ENCODE results near the gene FAM221B. TPM values are rescaled to one million over a fixed set of nuclear protein-coding genes. Genes with fewer than 3 reads are reported as not detected.

FAM221B gene
- polyA plus RNA-seq, 4 donors = 0.09 TPM; not detected in 3

- FAIRE-seq = no peak
Observed at GRCh38 chr9:35854091-35854762, 25.7 kb upstream of the FAM221B start.

GRCh38 chr9:35852876-35853865 lies 24.6 kb upstream of the FAM221B start:
- Histone ChIP-seq H3K4me1 (ENCODE audit: control insufficient read depth in 3 of 3, insufficient read depth in 2 of 3, low read depth in 1 of 3, low read length in 2 of 3) (no peaks in the 10 kb centered on the region), H3K9me3 (ENCODE audit: control insufficient read depth in 2 of 2, insufficient read depth in 1 of 2, low read depth in 1 of 2, low read length in 1 of 2) (no peaks in the 10 kb centered on the region), H3K36me3 (ENCODE audit: control insufficient read depth in 3 of 3, insufficient read depth in 2 of 3, low read depth in 1 of 3, low read length in 3 of 3) (peaks cover 0 to 33% (median 0%) of the 10 kb centered on the region in 3 donors), H3K27me3 (ENCODE audit: control insufficient read depth in 3 of 3, insufficient read depth in 3 of 3, low read length in 3 of 3) (no peaks in the 10 kb centered on the region), H3K27ac (ENCODE audit: low read depth in 1 of 3, low read length in 2 of 3) (no peak overlapping the region), H3K4me3 (ENCODE audit: low read depth in 1 of 3, low read length in 3 of 3) (no peak overlapping the region)
- FAIRE-seq (no peak), DNase-seq (no peak)
- WGBS, 3 donors = 86 to 95% (median 89%) methylated on average over 25 of the region's 25 CpGs

More at GRCh38 chr9:35854091-35854762, 25.7 kb upstream of the FAM221B start:
- Histone ChIP-seq H3K4me1 (ENCODE audit: control insufficient read depth in 3 of 3, insufficient read depth in 2 of 3, low read depth in 1 of 3, low read length in 2 of 3) (no peaks in the 10 kb centered on the region), H3K27ac (ENCODE audit: low read depth in 1 of 3, low read length in 2 of 3) (no peak overlapping the region), H3K4me3 (ENCODE audit: low read depth in 1 of 3, low read length in 3 of 3) (no peak overlapping the region), H3K27me3 (ENCODE audit: control insufficient read depth in 3 of 3, insufficient read depth in 3 of 3, low read length in 3 of 3) (no peaks in the 10 kb centered on the region), H3K36me3 (ENCODE audit: control insufficient read depth in 3 of 3, insufficient read depth in 2 of 3, low read depth in 1 of 3, low read length in 3 of 3) (peaks cover 0 to 28% (median 0%) of the 10 kb centered on the region in 3 donors), H3K9me3 (ENCODE audit: control insufficient read depth in 2 of 2, insufficient read depth in 1 of 2, low read depth in 1 of 2, low read length in 1 of 2) (no peaks in the 10 kb centered on the region)
- WGBS, 3 donors = 82 to 90% (median 88%) methylated on average over 7 of the region's 7 CpGs
- no peak for DNase-seq

GRCh38 chr9:35852267-35852815 lies 23.8 kb upstream of the FAM221B start:
- 77 to 91% (median 80%) methylated on average over 2 of the region's 2 CpGs for WGBS, 3 donors
- Histone ChIP-seq H3K4me3 (ENCODE audit: low read depth in 1 of 3, low read length in 3 of 3) (no peak overlapping the region), H3K36me3 (ENCODE audit: control insufficient read depth in 3 of 3, insufficient read depth in 2 of 3, low read depth in 1 of 3, low read length in 3 of 3) (peaks cover 0 to 39% (median 0%) of the 10 kb centered on the region in 3 donors), H3K27me3 (ENCODE audit: control insufficient read depth in 3 of 3, insufficient read depth in 3 of 3, low read length in 3 of 3) (no peaks in the 10 kb centered on the region), H3K9me3 (ENCODE audit: control insufficient read depth in 2 of 2, insufficient read depth in 1 of 2, low read depth in 1 of 2, low read length in 1 of 2) (no peaks in the 10 kb centered on the region), H3K27ac (ENCODE audit: low read depth in 1 of 3, low read length in 2 of 3) (no peak overlapping the region), H3K4me1 (ENCODE audit: control insufficient read depth in 3 of 3, insufficient read depth in 2 of 3, low read depth in 1 of 3, low read length in 2 of 3) (no peaks in the 10 kb centered on the region)
- no peak for FAIRE-seq
- DNase-seq = no peak

- H3K27ac ChIP-seq (ENCODE audit: low read depth in 1 of 3, low read length in 2 of 3) = peak overlapping the region in 1 of 3 donors; percentile 65
- no peak for DNase-seq
- peaks cover 0 to 9% (median 8%) of the 10 kb centered on the region in 3 donors for H3K4me1 ChIP-seq (ENCODE audit: control insufficient read depth in 3 of 3, insufficient read depth in 2 of 3, low read depth in 1 of 3, low read length in 2 of 3)
- H3K9me3 ChIP-seq (ENCODE audit: control insufficient read depth in 2 of 2, insufficient read depth in 1 of 2, low read depth in 1 of 2, low read length in 1 of 2) = no peaks in the 10 kb centered on the region
- H3K4me3 ChIP-seq (ENCODE audit: low read depth in 1 of 3, low read length in 3 of 3) = no peak overlapping the region
- 69 to 76% (median 73%) methylated on average over 4 of the region's 4 CpGs for WGBS, 3 donors
- H3K27me3 ChIP-seq (ENCODE audit: control insufficient read depth in 3 of 3, insufficient read depth in 3 of 3, low read length in 3 of 3) = no peaks in the 10 kb centered on the region
- no peak for FAIRE-seq
- peaks cover 0 to 47% (median 0%) of the 10 kb centered on the region in 3 donors for H3K36me3 ChIP-seq (ENCODE audit: control insufficient read depth in 3 of 3, insufficient read depth in 2 of 3, low read depth in 1 of 3, low read length in 3 of 3)
Observed at GRCh38 chr9:35847792-35848572, 19.4 kb upstream of the FAM221B start.

GRCh38 chr9:35845824-35846771 lies 17.6 kb upstream of the FAM221B start:
- Histone ChIP-seq H3K4me1 (ENCODE audit: control insufficient read depth in 3 of 3, insufficient read depth in 2 of 3, low read depth in 1 of 3, low read length in 2 of 3) (peaks cover 0 to 9% (median 8%) of the 10 kb centered on the region in 3 donors), H3K9me3 (ENCODE audit: control insufficient read depth in 2 of 2, insufficient read depth in 1 of 2, low read depth in 1 of 2, low read length in 1 of 2) (no peaks in the 10 kb centered on the region), H3K36me3 (ENCODE audit: control insufficient read depth in 3 of 3, insufficient read depth in 2 of 3, low read depth in 1 of 3, low read length in 3 of 3) (peaks cover 0 to 54% (median 0%) of the 10 kb centered on the region in 3 donors), H3K27me3 (ENCODE audit: control insufficient read depth in 3 of 3, insufficient read depth in 3 of 3, low read length in 3 of 3) (no peaks in the 10 kb centered on the region), H3K27ac (ENCODE audit: low read depth in 1 of 3, low read length in 2 of 3) (peak overlapping the region in 1 of 3 donors; percentile 25), H3K4me3 (ENCODE audit: low read depth in 1 of 3, low read length in 3 of 3) (no peak overlapping the region)
- FAIRE-seq (no peak), DNase-seq (no peak)
- WGBS, 3 donors = 68 to 89% (median 82%) methylated on average over 50 to 53 of the region's 53 CpGs

GRCh38 chr9:35844628-35845270 lies 16.2 kb upstream of the FAM221B start:
- Histone ChIP-seq H3K9me3 (ENCODE audit: control insufficient read depth in 2 of 2, insufficient read depth in 1 of 2, low read depth in 1 of 2, low read length in 1 of 2) (no peaks in the 10 kb centered on the region), H3K4me3 (ENCODE audit: low read depth in 1 of 3, low read length in 3 of 3) (no peak overlapping the region), H3K27ac (ENCODE audit: low read depth in 1 of 3, low read length in 2 of 3) (peak overlapping the region in 2 of 3 donors; percentile 44 to 74), H3K36me3 (ENCODE audit: control insufficient read depth in 3 of 3, insufficient read depth in 2 of 3, low read depth in 1 of 3, low read length in 3 of 3) (peaks cover 0 to 66% (median 0%) of the 10 kb centered on the region in 3 donors), H3K4me1 (ENCODE audit: control insufficient read depth in 3 of 3, insufficient read depth in 2 of 3, low read depth in 1 of 3, low read length in 2 of 3) (peaks cover 0 to 13% (median 8%) of the 10 kb centered on the region in 3 donors), H3K27me3 (ENCODE audit: control insufficient read depth in 3 of 3, insufficient read depth in 3 of 3, low read length in 3 of 3) (no peaks in the 10 kb centered on the region)
- WGBS, 3 donors = 35 to 59% (median 54%) methylated on average over 7 of the region's 7 CpGs
- no peak for FAIRE-seq
- peak; percentile 38 to 79 for DNase-seq

- H3K4me1 ChIP-seq (ENCODE audit: control insufficient read depth in 3 of 3, insufficient read depth in 2 of 3, low read depth in 1 of 3, low read length in 2 of 3) = peaks cover 0 to 13% (median 8%) of the 10 kb centered on the region in 3 donors
- no peak for DNase-seq
Observed at GRCh38 chr9:35842795-35843194, 14.3 kb upstream of the FAM221B start.

More at GRCh38 chr9:35842795-35843194, 14.3 kb upstream of the FAM221B start:
- Histone ChIP-seq H3K27ac (ENCODE audit: low read depth in 1 of 3, low read length in 2 of 3) (peak overlapping the region in 1 of 3 donors; percentile 5), H3K4me3 (ENCODE audit: low read depth in 1 of 3, low read length in 3 of 3) (no peak overlapping the region), H3K27me3 (ENCODE audit: control insufficient read depth in 3 of 3, insufficient read depth in 3 of 3, low read length in 3 of 3) (no peaks in the 10 kb centered on the region), H3K36me3 (ENCODE audit: control insufficient read depth in 3 of 3, insufficient read depth in 2 of 3, low read depth in 1 of 3, low read length in 3 of 3) (peaks cover 0 to 66% (median 0%) of the 10 kb centered on the region in 3 donors), H3K9me3 (ENCODE audit: control insufficient read depth in 2 of 2, insufficient read depth in 1 of 2, low read depth in 1 of 2, low read length in 1 of 2) (no peaks in the 10 kb centered on the region)
- no peak for FAIRE-seq
- 69 to 77% (median 70%) methylated on average over 3 of the region's 3 CpGs for WGBS, 3 donors
